ENCODE data around the gene OBSCN. TPM values are rescaled to one million over a fixed set of nuclear protein-coding genes. Genes with fewer than 3 reads are reported as not detected.

OBSCN gene
- total and polyA plus RNA-seq, 2 donors (not counting 1 experiment from before 2014, with no cell fraction given), result 10.0 to 63.9 TPM

DNA sequence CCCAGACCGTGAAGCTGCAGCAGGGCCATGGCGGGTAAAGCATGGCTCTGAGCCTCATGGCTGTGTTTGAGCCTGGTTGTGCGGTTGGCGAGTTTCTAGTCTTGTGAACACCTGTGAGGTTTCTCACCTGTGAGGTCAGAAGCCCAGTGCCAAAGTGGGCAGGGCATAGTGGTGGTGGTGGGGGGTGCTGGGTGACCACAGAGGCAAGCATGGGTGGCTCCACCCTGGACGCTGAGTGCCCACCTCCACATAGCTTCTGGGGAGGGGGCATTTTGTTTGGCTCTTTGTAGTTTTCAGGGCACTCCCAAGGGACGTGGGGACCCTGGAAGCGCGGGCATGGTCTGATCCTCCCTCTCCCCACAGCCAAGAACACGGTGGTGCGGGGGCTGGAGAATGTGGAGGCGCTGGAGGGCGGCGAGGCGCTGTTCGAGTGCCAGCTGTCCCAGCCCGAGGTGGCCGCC lies 107.7 kb downstream of the OBSCN start:
- Mint-ChIP-seq H3K4me3 (no peak overlapping the region), H3K9me3 (ENCODE audit: insufficient read depth) (no peaks in the 10 kb centered on the region), H3K4me1 (no peaks in the 10 kb centered on the region), H3K27me3 (no peaks in the 10 kb centered on the region), H3K27ac (no peak overlapping the region)
- ATAC-seq (ENCODE audit: low read depth), result no peak
- Histone ChIP-seq H3K27ac (ENCODE audit: low read length in 2 of 2) (no peak overlapping the region), H4K20me1 (ENCODE audit: control insufficient read depth, insufficient read depth, low read length, poor library complexity, severe bottlenecking) (no peaks in the 10 kb centered on the region), H3K79me2 (ENCODE audit: control insufficient read depth, insufficient read depth, low read length) (no peaks in the 10 kb centered on the region), H2AFZ (ENCODE audit: insufficient read depth, low read depth, low read length, poor library complexity, severe bottlenecking) (no peak overlapping the region), H3K36me3 (replicated peaks in 1 of 2; ENCODE audit: control extremely low read depth in 1 of 2, control insufficient read depth in 1 of 2, extremely low read depth in 1 of 2, insufficient read depth in 2 of 2, low read length in 1 of 2) (peaks cover 0 to 5% of the 10 kb centered on the region in 2 experiments), H3K9ac (ENCODE audit: low read length) (no peak overlapping the region), H3K4me3 (ENCODE audit: control extremely low read depth in 1 of 5, extremely low read depth in 1 of 5, insufficient read depth in 1 of 5, low read depth in 2 of 5, low read length in 4 of 5) (no peak overlapping the region), H3K27me3 (replicated peaks in 1 of 4; ENCODE audit: control extremely low read depth in 1 of 4, control insufficient read depth in 3 of 4, insufficient read depth in 4 of 4, low read length in 3 of 4) (no peaks in the 10 kb centered on the region), H3K4me2 (replicated peaks; ENCODE audit: low read depth, low read length, poor library complexity, severe bottlenecking) (no peak overlapping the region), H3K9me3 (ENCODE audit: control extremely low read depth in 1 of 3, control insufficient read depth in 2 of 3, insufficient read depth in 1 of 3, low read length in 2 of 3) (peaks cover 0 to 45% (median 14%) of the 10 kb centered on the region in 3 donors), H3K4me1 (ENCODE audit: control insufficient read depth in 2 of 2, insufficient read depth in 2 of 2, low read length in 2 of 2) (no peaks in the 10 kb centered on the region)
- no peak for TF ChIP-seq CTCF (IDR thresholded peaks at IDR 0.05)
- TF ChIP-seq EZH2 (IDR thresholded peaks at IDR 0.05; ENCODE audit: borderline replicate concordance, insufficient read depth, low read depth, low read length, poor library complexity, severe bottlenecking), result no peak
- POLR2A ChIA-PET, result interaction anchor here (0.7 kb wide), 1 partner anchor 139 kb away, joined by 3 read pairs; no protein-coding TSS in a partner anchor
- CTCF ChIA-PET, result no interaction called here
- intact Hi-C loops (cut with micrococcal nuclease), result no loop called here
- no peak for DNase-seq
- 94% methylated on average over 13 of the region's 17 CpGs for WGBS (ENCODE audit: insufficient coverage)

GRCh38 chr1:228315945-228316588 lies 108.2 kb downstream of the OBSCN start:
- no peak overlapping the region for H3K27ac Mint-ChIP-seq
- H3K4me3 ChIP-seq (ENCODE audit: control extremely low read depth in 1 of 5, extremely low read depth in 1 of 5, insufficient read depth in 1 of 5, low read depth in 2 of 5, low read length in 4 of 5), result no peak overlapping the region
- no peaks in the 10 kb centered on the region for H4K20me1 ChIP-seq (ENCODE audit: control insufficient read depth, insufficient read depth, low read length, poor library complexity, severe bottlenecking)
- intact Hi-C loops (cut with micrococcal nuclease), result no loop called here
- H3K4me1 Mint-ChIP-seq, result no peaks in the 10 kb centered on the region
- 95% methylated on average over 39 of the region's 40 CpGs for WGBS (ENCODE audit: insufficient coverage)
- DNase-seq (no peak), ATAC-seq (ENCODE audit: low read depth) (no peak)
- H3K79me2 ChIP-seq (ENCODE audit: control insufficient read depth, insufficient read depth, low read length), result no peaks in the 10 kb centered on the region
- H2AFZ ChIP-seq (ENCODE audit: insufficient read depth, low read depth, low read length, poor library complexity, severe bottlenecking), result no peak overlapping the region
- CTCF ChIA-PET, result no interaction called here
- H3K4me3 Mint-ChIP-seq, result no peak overlapping the region
- no peaks in the 10 kb centered on the region for H3K27me3 Mint-ChIP-seq
- POLR2A ChIA-PET, result no interaction called here
- no peak for TF ChIP-seq CTCF (IDR thresholded peaks at IDR 0.05)
- no peak for TF ChIP-seq EZH2 (IDR thresholded peaks at IDR 0.05; ENCODE audit: borderline replicate concordance, insufficient read depth, low read depth, low read length, poor library complexity, severe bottlenecking)
- H3K9me3 Mint-ChIP-seq (ENCODE audit: insufficient read depth), result no peaks in the 10 kb centered on the region
- H3K27ac ChIP-seq (ENCODE audit: low read length in 2 of 2), result no peak overlapping the region
- no peak overlapping the region for H3K4me2 ChIP-seq (replicated peaks; ENCODE audit: low read depth, low read length, poor library complexity, severe bottlenecking)
- H3K4me1 ChIP-seq (ENCODE audit: control insufficient read depth in 2 of 2, insufficient read depth in 2 of 2, low read length in 2 of 2), result no peaks in the 10 kb centered on the region
- peaks cover 0 to 42% (median 14%) of the 10 kb centered on the region in 3 donors for H3K9me3 ChIP-seq (ENCODE audit: control extremely low read depth in 1 of 3, control insufficient read depth in 2 of 3, insufficient read depth in 1 of 3, low read length in 2 of 3)
- peaks cover 0 to 5% of the 10 kb centered on the region in 2 experiments for H3K36me3 ChIP-seq (replicated peaks in 1 of 2; ENCODE audit: control extremely low read depth in 1 of 2, control insufficient read depth in 1 of 2, extremely low read depth in 1 of 2, insufficient read depth in 2 of 2, low read length in 1 of 2)
- no peak overlapping the region for H3K9ac ChIP-seq (ENCODE audit: low read length)
- no peaks in the 10 kb centered on the region for H3K27me3 ChIP-seq (replicated peaks in 1 of 4; ENCODE audit: control extremely low read depth in 1 of 4, control insufficient read depth in 3 of 4, insufficient read depth in 4 of 4, low read length in 3 of 4)
